ENCODE data around the gene ECM2.

ECM2 gene

DNA sequence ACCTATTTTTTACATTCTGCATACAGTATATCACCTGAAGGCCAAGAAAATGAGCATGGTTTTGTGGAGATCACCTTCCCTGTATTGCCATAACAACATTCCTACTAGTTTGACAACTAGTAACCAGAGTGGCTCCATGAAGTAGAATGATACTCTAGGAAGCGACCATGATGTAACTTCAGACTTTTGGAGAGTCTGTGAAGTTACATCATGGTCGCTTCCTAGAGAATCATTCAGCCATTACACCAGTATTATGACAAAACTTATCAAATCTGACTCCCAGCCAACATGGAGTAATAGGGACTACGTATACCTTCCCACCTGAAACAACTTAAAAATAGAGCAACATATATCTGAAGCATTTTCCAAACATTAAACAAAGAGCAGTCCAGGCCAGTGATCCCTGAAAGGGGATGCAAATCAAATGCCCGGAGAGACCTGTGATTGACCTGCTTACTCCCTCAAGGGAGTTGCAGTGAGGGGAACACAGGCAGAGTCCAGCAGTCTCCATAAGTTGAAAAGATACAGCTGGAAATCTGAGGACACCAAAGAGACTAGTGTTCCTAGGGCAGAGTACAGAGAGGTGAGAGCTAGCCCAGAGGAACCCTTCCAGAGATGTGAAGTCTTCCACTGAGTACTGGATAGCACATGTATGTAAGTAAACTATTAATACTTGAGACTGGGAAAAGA, 7.8 kb downstream of the ECM2 start:
- no peak for DNase-seq (ENCODE audit: low read depth in 3 of 3, low spot score in 1 of 3)

DNA sequence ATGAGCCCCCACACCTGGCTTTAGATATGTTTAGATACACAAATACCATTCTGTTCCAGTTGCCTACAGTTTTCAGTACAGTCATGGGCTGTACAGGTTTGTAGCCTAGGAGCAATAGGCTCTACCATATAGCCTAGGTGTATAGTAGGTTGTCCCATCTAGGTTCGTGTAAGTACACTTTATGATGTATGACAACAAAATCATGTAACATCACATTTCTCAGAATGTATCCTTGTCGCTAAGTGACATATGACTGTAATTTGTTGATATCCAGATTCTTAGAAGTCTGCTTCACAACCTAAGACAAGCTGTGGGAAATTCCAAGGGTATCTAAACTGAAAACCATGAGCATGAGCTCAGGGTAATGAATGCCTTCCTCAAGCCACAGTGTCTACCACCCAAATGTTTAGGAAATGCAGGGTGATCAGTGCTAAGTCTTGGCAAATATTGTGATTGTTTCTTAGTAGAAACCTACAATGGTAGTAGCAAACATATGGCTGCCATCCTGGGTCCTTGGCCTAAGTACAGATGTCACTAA, 8.4 kb downstream of the ECM2 start:
- DNase-seq (ENCODE audit: low read depth in 3 of 3, low spot score in 1 of 3), result no peak

DNA sequence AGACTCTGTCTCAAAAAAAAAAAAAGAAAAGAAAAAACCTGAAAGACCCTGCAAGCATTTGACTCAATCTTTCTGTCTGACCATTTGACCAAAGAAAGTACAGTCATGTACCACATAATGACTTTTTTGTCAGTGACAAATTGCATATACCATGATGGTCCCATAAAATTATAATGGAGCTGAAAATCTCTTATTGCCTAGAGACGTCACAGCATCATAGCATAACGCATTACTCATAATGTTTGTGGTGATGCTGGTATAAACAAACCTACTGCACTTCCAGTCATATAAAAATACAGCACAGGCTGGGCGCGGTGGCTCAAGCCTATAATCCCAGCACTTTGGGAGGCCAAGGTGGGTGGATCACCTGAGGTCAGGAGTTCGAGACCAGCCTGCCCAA, 10.5 kb downstream of the ECM2 start:
- DNase-seq (ENCODE audit: low read depth in 3 of 3, low spot score in 1 of 3), result no peak

DNA sequence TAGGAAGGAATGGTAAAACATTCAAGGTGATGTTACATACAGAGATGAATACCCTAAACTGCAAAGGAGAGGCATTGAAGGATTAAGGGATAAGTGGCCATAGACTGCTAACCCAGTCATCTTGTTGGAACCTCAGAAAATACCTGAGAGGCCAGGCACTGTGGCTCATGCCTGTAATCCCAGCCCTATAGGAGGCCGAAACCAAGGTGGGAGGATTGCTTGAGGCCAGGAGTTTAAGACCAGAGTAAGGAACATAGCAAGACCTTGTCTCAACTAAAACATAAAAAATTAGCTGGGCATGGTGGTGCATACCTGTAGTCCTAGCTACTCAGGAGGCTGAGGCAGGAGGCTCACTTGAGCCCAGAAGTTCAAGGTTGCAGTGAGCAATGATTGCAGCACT, 10.9 kb downstream of the ECM2 start:
- no peak for DNase-seq (ENCODE audit: low read depth in 3 of 3, low spot score in 1 of 3)

DNA sequence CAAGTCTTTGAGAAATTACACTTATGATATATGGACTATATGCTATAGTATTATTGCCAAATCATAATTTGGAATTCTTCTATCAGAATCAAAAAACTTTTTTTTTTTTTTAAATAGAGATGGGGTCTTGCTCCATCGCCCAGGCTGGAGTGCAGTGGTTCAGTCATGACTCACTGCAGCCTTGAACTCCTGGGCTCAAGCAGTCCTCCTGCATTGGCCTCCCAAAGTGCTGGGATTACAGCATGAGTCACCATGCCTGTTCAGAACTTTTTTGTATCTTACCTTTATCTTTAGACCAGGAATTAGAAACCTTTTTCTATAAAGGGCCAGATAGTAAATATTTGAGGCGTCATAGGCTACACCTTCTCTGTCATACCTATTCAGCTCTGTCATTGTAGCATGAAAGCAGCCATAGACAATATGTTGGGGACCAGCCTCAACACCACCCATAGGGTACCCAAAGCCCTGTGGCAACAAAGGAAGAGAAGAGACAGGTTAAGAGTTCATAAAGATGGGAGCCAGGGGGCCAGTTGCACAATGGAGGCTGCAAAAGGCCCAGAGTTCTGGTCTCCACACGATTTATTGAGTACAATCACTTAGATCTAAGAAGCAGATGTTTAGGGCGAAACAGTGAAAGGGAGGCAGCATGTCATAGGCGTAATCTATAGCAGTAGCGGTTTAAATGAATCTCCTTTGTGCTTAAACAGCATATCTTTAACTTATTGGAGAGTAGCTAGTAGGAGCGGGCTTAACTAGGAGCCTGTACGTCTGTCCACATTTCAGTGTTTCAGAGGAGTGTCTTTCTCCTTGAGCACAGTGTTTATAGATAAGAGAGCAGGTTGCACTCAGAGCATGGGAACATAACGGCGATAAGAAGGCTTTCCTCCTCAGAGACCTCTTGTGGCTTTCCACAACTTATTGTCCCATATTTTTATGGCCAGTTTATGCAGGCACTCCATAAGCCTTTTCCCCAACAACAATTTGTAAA, 12.5 kb downstream of the ECM2 start:
- DNase-seq (ENCODE audit: low read depth in 3 of 3, low spot score in 1 of 3), result no peak

DNA sequence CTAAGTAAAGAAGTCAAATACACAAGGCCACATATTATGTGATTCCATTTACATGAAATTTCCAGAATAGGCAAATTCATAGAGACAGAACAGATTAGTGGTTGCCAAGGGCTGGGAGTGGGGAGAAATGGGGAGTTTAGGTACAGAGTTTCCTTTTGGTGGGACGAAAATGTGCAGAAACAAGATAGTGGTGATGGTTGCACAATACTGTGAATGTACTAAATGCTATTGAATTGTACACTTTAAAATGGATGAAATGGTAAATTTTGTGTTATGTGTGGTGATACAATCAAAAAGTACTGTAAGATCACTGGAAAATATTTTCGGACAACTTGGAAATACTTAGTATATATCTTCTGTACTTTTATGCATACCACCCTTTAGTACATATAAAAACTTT, 15.0 kb downstream of the ECM2 start:
- DNase-seq (ENCODE audit: low read depth in 3 of 3, low spot score in 1 of 3), result no peak

DNA sequence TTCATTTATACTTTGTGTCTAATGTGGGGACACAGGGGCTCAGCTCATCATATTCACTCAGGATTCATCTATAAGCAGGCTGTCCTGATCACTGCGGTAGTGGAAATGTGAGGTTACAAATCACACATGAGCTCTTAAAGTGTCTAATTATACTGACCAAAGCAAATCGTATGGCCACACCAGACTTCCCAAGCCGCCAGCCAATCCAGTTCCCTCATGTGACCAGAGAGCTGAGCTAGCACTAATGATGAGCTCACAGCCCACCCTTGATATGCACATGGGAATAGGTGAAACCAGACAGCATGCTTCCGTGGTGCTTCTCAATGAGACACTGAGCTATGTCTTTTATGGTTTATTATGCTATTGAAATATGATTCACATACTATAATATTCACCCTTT, 17.6 kb downstream of the ECM2 start:
- no peak for DNase-seq (ENCODE audit: low read depth in 3 of 3, low spot score in 1 of 3)

DNA sequence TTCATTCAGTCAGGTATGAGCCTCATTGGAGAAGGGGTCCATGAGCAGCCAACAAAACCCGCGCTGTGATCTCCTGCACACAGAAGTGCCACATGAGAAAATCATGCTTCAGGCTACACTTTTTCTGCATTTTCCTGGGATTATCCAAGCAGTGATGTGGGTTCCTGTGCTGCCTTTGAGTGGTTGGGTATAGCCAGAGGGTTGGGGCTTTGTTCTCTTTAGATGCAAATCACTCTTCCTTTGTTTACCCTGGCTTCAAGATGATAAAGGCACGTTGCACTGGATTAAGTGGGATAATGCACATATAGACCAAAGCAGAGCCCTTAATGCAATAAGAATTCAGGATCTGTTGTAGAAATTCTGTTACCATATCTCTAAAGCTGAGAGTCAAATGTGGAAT, 18.7 kb downstream of the ECM2 start:
- DNase-seq (ENCODE audit: low read depth in 3 of 3, low spot score in 1 of 3), result no peak

DNA sequence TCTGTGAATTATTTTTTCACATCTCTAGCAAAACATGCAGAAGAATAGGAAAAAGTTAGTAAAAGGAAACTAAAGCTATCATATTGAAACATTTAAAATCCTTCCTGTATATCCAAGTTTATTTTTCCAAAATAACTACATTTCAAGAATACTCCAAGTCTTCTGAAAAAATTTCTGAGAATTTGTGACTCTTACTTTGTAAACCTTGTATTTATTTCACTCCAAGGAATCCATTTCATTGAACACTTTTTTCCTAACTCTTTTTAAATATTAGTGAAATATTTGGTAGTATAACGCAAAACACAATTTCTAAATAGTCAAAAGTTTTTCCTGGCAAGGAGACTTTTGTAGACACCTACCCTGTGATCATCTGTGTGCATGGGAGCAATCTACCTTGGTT, 19.3 kb downstream of the ECM2 start:
- DNase-seq (ENCODE audit: low read depth in 3 of 3, low spot score in 1 of 3), result no peak

DNA sequence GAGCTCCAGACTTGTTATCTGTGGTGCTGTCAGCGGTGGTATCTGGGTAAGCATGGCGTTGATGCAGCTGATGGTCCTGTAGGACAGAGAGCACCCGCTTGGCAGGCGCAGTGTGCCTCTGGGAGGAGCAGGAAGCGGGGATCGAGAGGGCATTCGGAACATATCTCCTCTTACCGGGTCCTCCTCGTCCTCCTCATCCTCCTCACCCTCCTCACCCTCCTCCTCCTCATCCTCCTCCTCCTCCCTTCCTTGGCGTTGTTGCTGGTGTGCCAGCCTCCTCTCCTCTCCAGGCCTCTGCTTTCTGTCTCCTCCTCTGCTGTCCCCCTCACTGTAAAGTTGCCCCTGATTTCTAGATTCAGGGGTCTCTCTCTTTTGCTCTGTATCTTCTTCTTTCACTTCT, 21.2 kb downstream of the ECM2 start:
- no peak for DNase-seq (ENCODE audit: low read depth in 3 of 3, low spot score in 1 of 3)

DNA sequence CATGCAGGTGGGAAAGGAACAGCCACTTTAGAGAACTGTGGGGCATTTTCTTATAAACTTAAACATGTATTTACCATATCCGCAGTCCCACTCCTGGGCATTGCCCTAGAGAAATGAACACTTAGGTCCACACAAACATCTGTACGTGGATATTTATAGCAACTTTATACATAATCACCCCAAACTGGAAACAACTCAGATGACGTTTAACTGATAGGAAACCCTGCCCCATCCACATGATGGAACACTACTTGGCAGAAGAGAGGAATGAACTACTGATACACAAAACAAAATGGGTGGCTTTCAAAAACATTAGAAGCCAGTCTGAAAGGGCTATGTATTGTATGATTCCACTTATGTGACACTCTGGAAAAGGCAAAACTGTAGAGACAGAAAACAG, 22.4 kb downstream of the ECM2 start:
- no peak for DNase-seq (ENCODE audit: low read depth in 3 of 3, low spot score in 1 of 3)

DNA sequence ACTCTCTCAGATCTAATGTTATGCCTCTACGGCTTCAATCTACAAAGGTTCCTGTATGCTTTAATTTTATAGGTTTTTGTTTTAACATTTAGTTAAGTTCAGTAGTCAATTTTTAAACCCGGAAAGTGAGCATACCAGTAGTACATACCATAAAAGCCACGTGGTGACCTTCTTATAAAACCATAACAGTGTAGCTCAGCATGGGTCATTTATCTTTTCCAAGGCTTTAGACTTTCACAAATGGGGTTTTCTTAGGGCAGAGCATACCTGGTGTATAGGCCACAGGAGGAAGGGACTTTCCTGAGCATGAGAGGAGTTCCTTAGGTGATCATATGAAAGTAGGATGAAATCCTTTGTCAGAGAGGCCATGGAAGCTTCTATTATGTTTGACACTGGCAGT, 23.2 kb downstream of the ECM2 start:
- no peak for DNase-seq (ENCODE audit: low read depth in 3 of 3, low spot score in 1 of 3)

DNA sequence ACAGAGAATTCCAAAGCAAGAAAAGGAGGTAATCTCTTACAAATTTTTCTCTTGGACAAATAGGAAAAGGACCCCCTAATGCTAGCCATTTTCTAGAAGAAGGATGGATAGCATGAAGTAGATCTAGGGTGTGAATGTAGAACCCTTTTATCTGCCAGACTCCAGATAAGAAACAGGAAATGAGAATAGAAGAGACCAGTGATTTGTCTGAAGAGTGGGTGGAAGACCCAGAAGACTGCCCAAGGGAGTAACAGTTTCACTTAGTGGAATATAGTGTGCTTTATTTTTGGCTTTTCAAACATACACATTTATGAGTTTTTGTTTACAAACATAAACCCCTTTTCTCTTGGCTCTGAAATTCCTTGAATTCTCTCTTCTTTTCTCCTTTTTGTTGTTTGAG, 25.0 kb downstream of the ECM2 start:
- DNase-seq (ENCODE audit: low read depth in 3 of 3, low spot score in 1 of 3), result no peak

DNA sequence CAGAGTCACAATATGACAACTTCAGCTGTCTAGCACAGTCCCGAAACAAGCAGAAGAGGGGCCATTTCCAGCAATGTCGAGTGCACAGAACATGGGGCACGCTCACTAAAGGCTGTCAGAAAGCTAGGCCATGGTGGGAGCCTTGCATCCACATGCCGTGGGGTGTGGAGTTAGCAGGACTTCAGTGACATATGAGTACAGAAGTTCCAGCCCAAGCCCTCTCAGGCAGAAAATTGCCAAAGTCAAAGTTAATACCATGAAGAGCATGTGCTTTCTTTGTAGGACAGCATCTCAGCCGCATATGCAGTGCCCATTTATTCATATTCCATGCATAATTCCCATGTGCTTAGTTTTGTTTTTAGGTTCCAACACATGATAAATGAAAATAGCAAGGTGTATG, 26.7 kb downstream of the ECM2 start:
- no peak for DNase-seq (ENCODE audit: low read depth in 3 of 3, low spot score in 1 of 3)

DNA sequence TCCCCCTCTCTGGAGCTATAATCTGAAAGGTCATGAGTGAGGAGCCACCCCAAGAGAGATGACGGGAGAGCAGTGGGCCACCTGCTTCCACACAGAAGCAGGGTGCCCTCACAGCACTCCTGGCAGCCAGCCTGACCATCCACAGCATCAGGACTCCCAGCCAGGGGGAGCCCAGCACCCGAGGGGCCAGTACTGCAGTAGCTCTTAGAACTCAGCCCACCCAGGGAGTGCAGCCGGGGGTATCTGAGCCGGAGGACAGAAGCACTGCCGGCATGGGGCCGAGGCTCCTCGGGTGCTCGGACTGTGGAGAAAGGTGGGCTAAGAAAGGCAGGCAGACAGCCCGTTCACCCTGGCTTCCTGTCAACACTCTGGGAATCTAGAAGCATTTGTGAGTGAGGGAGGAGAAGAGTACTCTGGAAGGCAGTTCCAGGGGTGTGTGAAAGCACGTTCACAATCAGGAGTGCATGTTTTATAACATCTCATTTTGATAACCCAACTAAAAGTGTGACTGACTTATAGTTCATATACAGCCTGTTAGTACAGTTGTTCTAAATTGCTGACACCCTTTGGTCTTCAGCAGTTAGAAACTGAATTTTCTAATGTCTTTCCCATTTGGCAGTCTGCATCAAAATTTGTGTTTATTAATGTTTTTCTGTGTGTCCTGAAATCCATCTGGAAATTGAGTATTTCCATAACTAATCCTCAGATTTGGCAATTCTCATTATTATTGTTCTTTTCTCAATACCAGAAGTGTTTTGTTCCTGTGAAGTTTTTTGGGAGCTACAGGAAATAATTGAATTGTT, 27.6 kb downstream of the ECM2 start:
- DNase-seq (ENCODE audit: low read depth in 3 of 3, low spot score in 1 of 3), result no peak

DNA sequence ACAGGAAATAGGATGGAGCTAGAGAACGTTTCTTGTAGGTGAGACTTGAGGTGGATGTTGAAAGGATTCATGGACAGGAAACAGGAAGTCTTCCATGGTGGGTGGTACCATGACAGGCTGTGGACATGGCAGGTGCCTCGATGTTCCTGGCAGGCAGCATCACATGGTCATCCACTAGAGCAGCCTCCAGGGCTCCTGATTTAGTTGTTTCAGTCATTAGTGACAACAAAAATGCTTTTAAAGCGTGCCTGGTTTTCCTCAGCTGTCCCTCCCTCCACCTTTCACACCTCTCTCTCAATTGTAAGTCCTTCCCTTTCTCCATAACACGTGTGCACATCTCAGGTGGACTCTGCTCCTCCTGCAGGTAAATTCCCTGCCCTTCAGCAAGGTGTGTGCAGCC, 28.3 kb downstream of the ECM2 start:
- DNase-seq (ENCODE audit: low read depth in 3 of 3, low spot score in 1 of 3), result no peak

DNA sequence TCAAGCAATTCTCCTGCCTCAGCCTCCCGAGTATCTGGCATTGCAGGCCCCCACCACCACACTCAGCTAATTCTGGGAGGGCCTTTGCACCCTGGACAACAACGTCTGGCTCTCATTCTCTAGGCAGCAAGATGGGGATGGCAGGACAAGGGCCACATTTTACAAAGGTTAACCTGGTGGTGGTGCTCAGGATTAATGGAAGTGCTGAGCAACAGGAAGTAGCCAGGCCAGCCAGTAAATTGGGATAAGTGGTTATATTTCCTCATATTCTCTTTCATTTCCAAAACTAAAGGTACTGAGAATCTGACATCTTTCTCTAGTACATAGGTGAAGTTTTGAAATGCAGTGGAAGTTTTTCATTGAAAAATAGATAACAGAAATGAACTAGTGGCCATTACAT, 28.8 kb downstream of the ECM2 start:
- DNase-seq (ENCODE audit: low read depth in 3 of 3, low spot score in 1 of 3), result no peak

DNA sequence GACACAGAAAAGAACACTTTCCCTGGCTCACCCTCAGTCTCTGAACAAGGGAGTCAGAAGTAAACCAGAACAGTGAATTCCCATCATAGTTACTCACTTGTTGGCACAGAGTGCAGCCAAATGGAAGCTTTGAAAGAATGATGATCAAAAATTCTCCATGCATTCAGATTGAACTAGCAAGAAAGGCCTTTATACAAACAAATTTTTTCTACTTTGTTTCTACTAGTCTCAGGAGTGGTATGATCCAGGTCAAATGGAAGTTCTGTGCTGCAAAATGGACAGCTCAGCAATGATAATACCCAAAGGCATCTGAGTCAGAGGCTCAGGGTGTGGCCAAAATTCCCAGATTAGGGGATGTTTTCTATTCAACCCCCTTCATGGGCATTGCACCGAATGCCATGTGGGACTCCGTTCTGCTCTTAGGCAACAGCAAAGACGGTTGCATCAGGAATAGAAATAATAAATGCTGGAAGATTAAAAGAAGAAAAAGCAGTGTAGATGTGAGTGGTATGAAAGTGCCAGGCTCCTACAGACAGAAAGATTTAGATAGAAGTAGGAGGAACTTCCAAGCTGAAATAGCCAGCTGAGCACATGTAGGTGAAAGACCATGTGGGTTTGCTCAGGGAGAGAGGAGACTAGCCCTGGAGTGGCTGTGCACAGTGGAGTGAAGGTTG, 29.5 kb downstream of the ECM2 start:
- DNase-seq (ENCODE audit: low read depth in 3 of 3, low spot score in 1 of 3), result no peak

DNA sequence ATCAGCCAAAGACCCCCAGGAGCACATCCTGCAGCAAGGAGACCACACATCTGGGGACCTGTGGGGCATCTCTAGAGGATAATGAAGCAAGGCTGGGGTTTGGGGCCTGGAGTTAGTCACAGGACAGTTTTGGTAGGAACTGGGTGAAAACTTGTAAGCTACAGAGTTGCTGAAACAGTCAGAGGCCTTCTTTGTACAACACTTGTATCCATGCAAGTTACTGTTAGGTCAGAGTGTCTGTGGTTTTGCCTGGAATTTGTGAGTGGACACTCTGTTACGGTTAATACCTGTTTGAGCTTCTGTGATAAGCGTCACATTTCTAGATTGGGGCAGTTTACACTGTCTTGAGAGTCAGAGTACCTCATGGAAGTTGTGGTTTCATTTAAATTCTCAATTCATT, 30.9 kb downstream of the ECM2 start:
- no peak for DNase-seq (ENCODE audit: low read depth in 3 of 3, low spot score in 1 of 3)

DNA sequence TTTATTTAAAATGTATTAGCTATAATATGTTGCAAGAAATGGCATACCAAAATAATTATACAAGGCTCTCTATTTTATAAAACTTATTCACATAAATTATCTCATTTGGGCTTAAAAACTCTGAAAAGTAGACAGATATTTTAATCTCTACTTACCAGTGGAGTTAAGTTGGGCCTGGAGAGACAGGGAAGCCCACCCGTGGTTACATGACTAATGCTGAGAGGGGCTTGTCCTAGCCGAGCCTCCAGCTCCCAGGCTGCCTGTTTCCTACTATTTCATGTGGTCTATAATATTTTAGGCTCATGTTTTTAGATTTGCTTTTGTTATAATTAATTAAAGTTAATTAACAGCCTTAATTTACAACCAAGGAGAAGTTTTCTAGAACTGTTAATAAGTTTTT, 32.6 kb downstream of the ECM2 start:
- DNase-seq (ENCODE audit: low read depth in 3 of 3, low spot score in 1 of 3), result no peak

Measured in stimulated activated CD4-positive, alpha-beta T cell treated with anti-CD3 and anti-CD28 coated beads, TNF-alpha, amount 100 ng/mL, for 1 hour (primary cell).